Activated CD4-positive, alpha-beta T cell treated with anti-CD3 and anti-CD28 coated beads, Interleukin-2, amount 10 ng/mL, durations not matched to agents 7 days and 5 days (primary cell): ENCODE measurements around the gene VPS35. TPM values are rescaled to one million over a fixed set of nuclear protein-coding genes. Genes with fewer than 3 reads are reported as not detected.

Experiments
- CTCF ChIA-PET: fragments of 350-600 bp; sonication (Branson Sonifier 250); formaldehyde crosslinking; loops from one replicate; lab custom pipeline; 2021; ENCODE audit warnings: antibody characterized with exemption; lab: Charles Lee
- POLR2A ChIA-PET: fragments of 350-600 bp; sonication (Branson Sonifier 250); formaldehyde crosslinking; loops from one replicate; lab custom pipeline; 2021; ENCODE audit warnings: antibody characterized with exemption; lab: Charles Lee
- DNase-seq: peaks from one replicate; pipeline ENCODE4 v3.0.0-alpha.2; 2020
- H3K27ac Mint-ChIP-seq: one replicate; pipeline ENCODE4 v1.8.0; 2021; ENCODE audit warnings: mild to moderate bottlenecking, moderate library complexity, mixed read lengths
- H3K27me3 Mint-ChIP-seq: one replicate; pipeline ENCODE4 v1.8.0; 2021; ENCODE audit warnings: mixed read lengths
- H3K36me3 Mint-ChIP-seq: one replicate; pipeline ENCODE4 v1.8.0; 2021; ENCODE audit warnings: low read depth, mixed read lengths
- H3K4me1 Mint-ChIP-seq: one replicate; pipeline ENCODE4 v1.8.0; 2021; ENCODE audit warnings: mixed read lengths
- H3K4me3 Mint-ChIP-seq: one replicate; pipeline ENCODE4 v1.8.0; 2021; ENCODE audit warnings: mild to moderate bottlenecking, moderate library complexity, mixed read lengths
- H3K9me3 Mint-ChIP-seq: one replicate; pipeline ENCODE4 v1.8.0; 2021; ENCODE audit warnings: mixed read lengths
- total RNA-seq, 2 experiments: library from RNA; stranded (reverse); gene quantifications; one replicate each; pipeline ENCODE4 v1.2.3, GENCODE V29; 2021

Gene VPS35
- 10 to 100 TPM; 71.7 to 75.0 TPM for total RNA-seq

GRCh38 chr16:46688654-46689364, at the start of gene VPS35:
TSS of gene VPS35 (minus strand) at chr16:46689178. CDS start at chr16:46689133, 45 bp downstream.
- Mint-ChIP-seq H3K27me3 (no peaks in the 10 kb centered on the region), H3K36me3 (peaks cover 22% of the 10 kb centered on the region), H3K4me3 (no peak within 1 kb of the TSS), H3K9me3 (no peaks in the 10 kb centered on the region), H3K4me1 (peaks cover 32% of the 10 kb centered on the region), H3K27ac (no peak within 1 kb of the TSS)
- POLR2A ChIA-PET = no interaction called here
- DNase-seq = peak; percentile 100
- CTCF ChIA-PET = no interaction called here

GRCh38 chr16:46737621-46738214, 48.7 kb upstream of the VPS35 start:
- Mint-ChIP-seq H3K4me1 (no peaks in the 10 kb centered on the region), H3K27ac (no peak overlapping the region), H3K9me3 (no peaks in the 10 kb centered on the region), H3K4me3 (no peak overlapping the region), H3K27me3 (no peaks in the 10 kb centered on the region), H3K36me3 (no peaks in the 10 kb centered on the region)
- no peak for DNase-seq
- ChIA-PET POLR2A (no interaction called here), CTCF (no interaction called here)

GRCh38 chr16:46736695-46737094, 47.7 kb upstream of the VPS35 start:
- POLR2A ChIA-PET = no interaction called here
- no peak overlapping the region for H3K27ac Mint-ChIP-seq
- no peak for DNase-seq
- H3K27me3 Mint-ChIP-seq = no peaks in the 10 kb centered on the region
- no peaks in the 10 kb centered on the region for H3K4me1 Mint-ChIP-seq
- no peak overlapping the region for H3K4me3 Mint-ChIP-seq
- CTCF ChIA-PET = interaction anchor here (1.0 kb wide), 1 partner anchor 17 kb away, joined by 3 read pairs; no protein-coding TSS in a partner anchor
- no peaks in the 10 kb centered on the region for H3K36me3 Mint-ChIP-seq
- no peaks in the 10 kb centered on the region for H3K9me3 Mint-ChIP-seq

- CTCF ChIA-PET = interaction anchor here (2.2 kb wide), 1 partner anchor 34 kb away, joined by 4 read pairs; no protein-coding TSS in a partner anchor
- no peak for DNase-seq
- Mint-ChIP-seq H3K4me1 (no peaks in the 10 kb centered on the region), H3K9me3 (no peaks in the 10 kb centered on the region), H3K27me3 (no peaks in the 10 kb centered on the region), H3K4me3 (no peak overlapping the region), H3K27ac (no peak overlapping the region), H3K36me3 (no peaks in the 10 kb centered on the region)
- POLR2A ChIA-PET = no interaction called here
These were observed 44.4 kb upstream of the VPS35 start for GRCh38 chr16:46733319-46733830.

GRCh38 chr16:46732561-46732960, 43.6 kb upstream of the VPS35 start:
- ChIA-PET POLR2A (no interaction called here), CTCF (interaction anchor here (2.2 kb wide), 1 partner anchor 33 kb away, joined by 4 read pairs; no protein-coding TSS in a partner anchor)
- no peak for DNase-seq
- H3K27ac Mint-ChIP-seq = no peak overlapping the region
- no peaks in the 10 kb centered on the region for H3K4me1 Mint-ChIP-seq
- H3K27me3 Mint-ChIP-seq = no peaks in the 10 kb centered on the region
- H3K4me3 Mint-ChIP-seq = no peak overlapping the region
- H3K9me3 Mint-ChIP-seq = no peaks in the 10 kb centered on the region
- no peaks in the 10 kb centered on the region for H3K36me3 Mint-ChIP-seq

GRCh38 chr16:46731691-46732555, 42.9 kb upstream of the VPS35 start:
- no peaks in the 10 kb centered on the region for H3K9me3 Mint-ChIP-seq

GRCh38 chr16:46730801-46731690, 42.1 kb upstream of the VPS35 start:
- POLR2A ChIA-PET = no interaction called here
- no peak overlapping the region for H3K4me3 Mint-ChIP-seq

More at GRCh38 chr16:46731691-46732555, 42.9 kb upstream of the VPS35 start:
- no peak overlapping the region for H3K4me3 Mint-ChIP-seq
- CTCF ChIA-PET = interaction anchor here (2.2 kb wide), 1 partner anchor 33 kb away, joined by 4 read pairs; no protein-coding TSS in a partner anchor
- H3K36me3 Mint-ChIP-seq = no peaks in the 10 kb centered on the region
- H3K4me1 Mint-ChIP-seq = no peaks in the 10 kb centered on the region
- no peak for DNase-seq
- POLR2A ChIA-PET = no interaction called here
- no peaks in the 10 kb centered on the region for H3K27me3 Mint-ChIP-seq
- no peak overlapping the region for H3K27ac Mint-ChIP-seq

GRCh38 chr16:46730126-46730525, 41.1 kb upstream of the VPS35 start:
- Mint-ChIP-seq H3K36me3 (no peaks in the 10 kb centered on the region), H3K9me3 (peaks cover 6% of the 10 kb centered on the region), H3K27me3 (no peaks in the 10 kb centered on the region), H3K27ac (no peak overlapping the region), H3K4me1 (no peaks in the 10 kb centered on the region), H3K4me3 (no peak overlapping the region)
- no peak for DNase-seq
- ChIA-PET POLR2A (no interaction called here), CTCF (no interaction called here)

More at GRCh38 chr16:46730801-46731690, 42.1 kb upstream of the VPS35 start:
- no peak for DNase-seq
- CTCF ChIA-PET = no interaction called here
- Mint-ChIP-seq H3K36me3 (no peaks in the 10 kb centered on the region), H3K27me3 (no peaks in the 10 kb centered on the region), H3K27ac (no peak overlapping the region), H3K9me3 (peaks cover under 1% of the 10 kb centered on the region), H3K4me1 (no peaks in the 10 kb centered on the region)

GRCh38 chr16:46729326-46729995, 40.5 kb upstream of the VPS35 start:
- Mint-ChIP-seq H3K27me3 (no peaks in the 10 kb centered on the region), H3K4me3 (no peak overlapping the region), H3K27ac (no peak overlapping the region), H3K36me3 (no peaks in the 10 kb centered on the region), H3K4me1 (no peaks in the 10 kb centered on the region), H3K9me3 (peaks cover 7% of the 10 kb centered on the region)
- POLR2A ChIA-PET = no interaction called here
- CTCF ChIA-PET = interaction anchor here (1.4 kb wide), 1 partner anchor 10 kb away, joined by 5 read pairs; no protein-coding TSS in a partner anchor
- DNase-seq = no peak

GRCh38 chr16:46728806-46729205, 39.8 kb upstream of the VPS35 start:
- no peak for DNase-seq
- no peaks in the 10 kb centered on the region for H3K36me3 Mint-ChIP-seq
- ChIA-PET CTCF (interaction anchor here (1.4 kb wide), 1 partner anchor 11 kb away, joined by 5 read pairs; no protein-coding TSS in a partner anchor), POLR2A (no interaction called here)
- H3K27ac Mint-ChIP-seq = no peak overlapping the region
- H3K27me3 Mint-ChIP-seq = no peaks in the 10 kb centered on the region
- no peaks in the 10 kb centered on the region for H3K4me1 Mint-ChIP-seq
- peaks cover 7% of the 10 kb centered on the region for H3K9me3 Mint-ChIP-seq
- H3K4me3 Mint-ChIP-seq = no peak overlapping the region

- H3K9me3 Mint-ChIP-seq = peaks cover 7% of the 10 kb centered on the region
- no peak for DNase-seq
- ChIA-PET POLR2A (no interaction called here), CTCF (interaction anchor here (1.0 kb wide), 1 partner anchor 15 kb away, joined by 3 read pairs; no protein-coding TSS in a partner anchor)
- H3K27ac Mint-ChIP-seq = no peak overlapping the region
- no peak overlapping the region for H3K4me3 Mint-ChIP-seq
- H3K36me3 Mint-ChIP-seq = no peaks in the 10 kb centered on the region
- no peaks in the 10 kb centered on the region for H3K4me1 Mint-ChIP-seq
- H3K27me3 Mint-ChIP-seq = no peaks in the 10 kb centered on the region
These were observed 38.7 kb upstream of the VPS35 start for GRCh38 chr16:46727630-46728029.
